ENCODE results near the gene CDH13. TPM values are rescaled to one million over a fixed set of nuclear protein-coding genes. Genes with fewer than 3 reads are reported as not detected.

Gene CDH13
- total RNA-seq, 2 experiments from 2014 or later = not detected

- CTCF ChIA-PET = no interaction called here
- Mint-ChIP-seq H3K36me3 (peaks cover 4% of the 10 kb centered on the region), H3K9me3 (ENCODE audit: low read depth) (peaks cover 4% of the 10 kb centered on the region), H3K27me3 (no peaks in the 10 kb centered on the region), H3K4me3 (no peak overlapping the region), H3K4me1 (peaks cover 14% of the 10 kb centered on the region), H3K27ac (no peak overlapping the region)
- ATAC-seq = no peak
- DNase-seq = no peak
These were observed 1096.5 kb downstream of the CDH13 start for GRCh38 chr16:83723244-83723643.

GRCh38 chr16:83723901-83724300, 1097.1 kb downstream of the CDH13 start:
- no peak overlapping the region for H3K27ac Mint-ChIP-seq
- ATAC-seq (no peak), DNase-seq (no peak)
- no peaks in the 10 kb centered on the region for H3K27me3 Mint-ChIP-seq
- H3K9me3 Mint-ChIP-seq (ENCODE audit: low read depth) = peaks cover 4% of the 10 kb centered on the region
- peaks cover 4% of the 10 kb centered on the region for H3K36me3 Mint-ChIP-seq
- no peak overlapping the region for H3K4me3 Mint-ChIP-seq
- CTCF ChIA-PET = no interaction called here
- H3K4me1 Mint-ChIP-seq = peaks cover 14% of the 10 kb centered on the region

GRCh38 chr16:83724585-83724984, 1097.8 kb downstream of the CDH13 start:
- Mint-ChIP-seq H3K27me3 (no peaks in the 10 kb centered on the region), H3K4me1 (peaks cover 14% of the 10 kb centered on the region), H3K27ac (no peak overlapping the region), H3K36me3 (peaks cover 4% of the 10 kb centered on the region), H3K9me3 (ENCODE audit: low read depth) (peaks cover 4% of the 10 kb centered on the region), H3K4me3 (no peak overlapping the region)
- ATAC-seq (no peak), DNase-seq (no peak)
- CTCF ChIA-PET = no interaction called here

GRCh38 chr16:83725313-83725712, 1098.5 kb downstream of the CDH13 start:
- no peak for ATAC-seq
- Mint-ChIP-seq H3K27me3 (no peaks in the 10 kb centered on the region), H3K36me3 (peaks cover 4% of the 10 kb centered on the region), H3K27ac (no peak overlapping the region), H3K4me3 (no peak overlapping the region), H3K4me1 (peaks cover 14% of the 10 kb centered on the region), H3K9me3 (ENCODE audit: low read depth) (peaks cover 4% of the 10 kb centered on the region)
- CTCF ChIA-PET = no interaction called here
- no peak for DNase-seq

- CTCF ChIA-PET = no interaction called here
- peak; percentile 72 for DNase-seq
- Mint-ChIP-seq H3K4me3 (no peak overlapping the region), H3K27me3 (no peaks in the 10 kb centered on the region), H3K36me3 (peaks cover 4% of the 10 kb centered on the region), H3K27ac (peak overlapping the region; percentile 3), H3K4me1 (peaks cover 14% of the 10 kb centered on the region), H3K9me3 (ENCODE audit: low read depth) (peaks cover 5% of the 10 kb centered on the region)
- ATAC-seq = peak; percentile 49
These were observed 1100.2 kb downstream of the CDH13 start for GRCh38 chr16:83727018-83727417.

GRCh38 chr16:83727751-83728352, 1101.1 kb downstream of the CDH13 start:
- peaks cover 7% of the 10 kb centered on the region for H3K9me3 Mint-ChIP-seq (ENCODE audit: low read depth)
- H3K4me1 Mint-ChIP-seq = peaks cover 14% of the 10 kb centered on the region
- H3K27ac Mint-ChIP-seq = no peak overlapping the region
- ATAC-seq = no peak
- DNase-seq = no peak
- peaks cover 4% of the 10 kb centered on the region for H3K36me3 Mint-ChIP-seq
- no peak overlapping the region for H3K4me3 Mint-ChIP-seq
- CTCF ChIA-PET = no interaction called here
- no peaks in the 10 kb centered on the region for H3K27me3 Mint-ChIP-seq

- H3K27me3 Mint-ChIP-seq = no peaks in the 10 kb centered on the region
- no peak overlapping the region for H3K4me3 Mint-ChIP-seq
- no peak for ATAC-seq
- peaks cover 14% of the 10 kb centered on the region for H3K4me1 Mint-ChIP-seq
- H3K9me3 Mint-ChIP-seq (ENCODE audit: low read depth) = peaks cover 7% of the 10 kb centered on the region
- CTCF ChIA-PET = no interaction called here
- no peak for DNase-seq
- peaks cover 4% of the 10 kb centered on the region for H3K36me3 Mint-ChIP-seq
- H3K27ac Mint-ChIP-seq = no peak overlapping the region
These were observed 1101.7 kb downstream of the CDH13 start for GRCh38 chr16:83728492-83728891.

- Mint-ChIP-seq H3K27ac (no peak overlapping the region), H3K9me3 (ENCODE audit: low read depth) (peaks cover 14% of the 10 kb centered on the region), H3K27me3 (no peaks in the 10 kb centered on the region), H3K36me3 (peaks cover 2% of the 10 kb centered on the region), H3K4me1 (peaks cover 14% of the 10 kb centered on the region), H3K4me3 (no peak overlapping the region)
- no peak for DNase-seq
- CTCF ChIA-PET = no interaction called here
- ATAC-seq = no peak
These were observed 1104.0 kb downstream of the CDH13 start for GRCh38 chr16:83730812-83731211.

GRCh38 chr16:83732536-83732935, 1105.8 kb downstream of the CDH13 start:
- Mint-ChIP-seq H3K36me3 (no peaks in the 10 kb centered on the region), H3K4me3 (no peak overlapping the region), H3K4me1 (peaks cover 3% of the 10 kb centered on the region), H3K9me3 (ENCODE audit: low read depth) (peaks cover 17% of the 10 kb centered on the region), H3K27ac (no peak overlapping the region), H3K27me3 (no peaks in the 10 kb centered on the region)
- CTCF ChIA-PET = no interaction called here
- DNase-seq = no peak
- ATAC-seq = no peak

GRCh38 chr16:83733301-83733700, 1106.5 kb downstream of the CDH13 start:
- H3K27ac Mint-ChIP-seq = no peak overlapping the region
- CTCF ChIA-PET = no interaction called here
- H3K4me3 Mint-ChIP-seq = no peak overlapping the region
- H3K27me3 Mint-ChIP-seq = no peaks in the 10 kb centered on the region
- no peak for DNase-seq
- no peaks in the 10 kb centered on the region for H3K36me3 Mint-ChIP-seq
- no peak for ATAC-seq
- peaks cover 17% of the 10 kb centered on the region for H3K9me3 Mint-ChIP-seq (ENCODE audit: low read depth)
- no peaks in the 10 kb centered on the region for H3K4me1 Mint-ChIP-seq

GRCh38 chr16:83734136-83734535, 1107.4 kb downstream of the CDH13 start:
- H3K36me3 Mint-ChIP-seq = no peaks in the 10 kb centered on the region
- DNase-seq (no peak), ATAC-seq (no peak)
- no peak overlapping the region for H3K27ac Mint-ChIP-seq
- H3K27me3 Mint-ChIP-seq = no peaks in the 10 kb centered on the region
- H3K4me3 Mint-ChIP-seq = no peak overlapping the region
- H3K4me1 Mint-ChIP-seq = no peaks in the 10 kb centered on the region
- CTCF ChIA-PET = no interaction called here
- peaks cover 17% of the 10 kb centered on the region for H3K9me3 Mint-ChIP-seq (ENCODE audit: low read depth)

GRCh38 chr16:83737729-83738354, 1111.1 kb downstream of the CDH13 start:
- no peak overlapping the region for H3K4me3 Mint-ChIP-seq

GRCh38 chr16:83738923-83739503, 1112.2 kb downstream of the CDH13 start:
- H3K36me3 Mint-ChIP-seq = no peaks in the 10 kb centered on the region
- CTCF ChIA-PET = no interaction called here
- peaks cover 13% of the 10 kb centered on the region for H3K9me3 Mint-ChIP-seq (ENCODE audit: low read depth)
- H3K4me3 Mint-ChIP-seq = no peak overlapping the region
- no peak for DNase-seq
- no peaks in the 10 kb centered on the region for H3K4me1 Mint-ChIP-seq
- no peak for ATAC-seq
- H3K27ac Mint-ChIP-seq = no peak overlapping the region
- no peaks in the 10 kb centered on the region for H3K27me3 Mint-ChIP-seq

More at GRCh38 chr16:83737729-83738354, 1111.1 kb downstream of the CDH13 start:
- Mint-ChIP-seq H3K27me3 (no peaks in the 10 kb centered on the region), H3K27ac (no peak overlapping the region), H3K36me3 (no peaks in the 10 kb centered on the region), H3K9me3 (ENCODE audit: low read depth) (peaks cover 15% of the 10 kb centered on the region), H3K4me1 (no peaks in the 10 kb centered on the region)
- ATAC-seq (no peak), DNase-seq (no peak)
- CTCF ChIA-PET = no interaction called here

GRCh38 chr16:83742124-83742899, 1115.5 kb downstream of the CDH13 start:
- Mint-ChIP-seq H3K9me3 (ENCODE audit: low read depth) (no peaks in the 10 kb centered on the region), H3K27me3 (no peaks in the 10 kb centered on the region), H3K36me3 (no peaks in the 10 kb centered on the region), H3K4me3 (no peak overlapping the region), H3K4me1 (no peaks in the 10 kb centered on the region), H3K27ac (no peak overlapping the region)
- CTCF ChIA-PET = no interaction called here
- no peak for DNase-seq
- ATAC-seq = no peak

All from activated CD8-positive, alpha-beta memory T cell treated with anti-CD3 and anti-CD28 coated beads, Interleukin-2, amount 10 ng/mL, durations not matched to agents 7 days and 5 days (primary cell).